ENCODE data around the gene TVP23A.

- no peak for TF ChIP-seq CTCF (IDR thresholded peaks at IDR 0.05)
- TF ChIP-seq EZH2 (IDR thresholded peaks at IDR 0.05; ENCODE audit: borderline replicate concordance, insufficient read depth, low read depth, low read length, poor library complexity, severe bottlenecking), result no peak
These were observed 33.7 kb upstream of the TVP23A start for GRCh38 chr16:10852286-10852685.
